ENCODE results near the gene FBL.

GRCh38 chr19:39825531-39826076 lies 20.6 kb downstream of the FBL start:
- no peak for TF ChIP-seq ZNF567 (CRISPR knock-in tag; IDR thresholded peaks at IDR 0.05; ENCODE audit: borderline replicate concordance)
- TF ChIP-seq CBFB (CRISPR knock-in tag; IDR thresholded peaks at IDR 0.05) = no peak
- no peak for TF ChIP-seq FOXK2 (IDR thresholded peaks at IDR 0.05)
- no peak for TF ChIP-seq NFYB (CRISPR knock-in tag; IDR thresholded peaks at IDR 0.05)
